Umbilical cord (tissue), 2 donors: ENCODE measurements around the gene CHAMP1. TPM values are rescaled to one million over a fixed set of nuclear protein-coding genes. Genes with fewer than 3 reads are reported as not detected.
"Not testable (repeated sequence)": the region's sequence is repeated elsewhere in the genome, so short reads cannot be mapped to it uniquely, and the experiment has no call there.

Source experiments
- DNase-seq: peaks from one replicate; pipeline ENCODE4 v3.0.0-alpha.2; 2015; ENCODE audit warnings: low spot score
- total RNA-seq: library from RNA; depleted of rRNA; stranded (reverse); fragments of >200 nt; gene quantifications from one replicate; pipeline ENCODE4 v1.2.3, GENCODE V29; 2014; ENCODE audit warnings: low replicate concordance; ENCODE audit not compliant: insufficient read depth

Gene CHAMP1
- total RNA-seq, 1 donor from 2014 or later: 16.9 TPM

GRCh38 chr13:114299604-114300305, 14.5 kb upstream of the CHAMP1 start:
- no peak for DNase-seq

GRCh38 chr13:114303700-114304327, 10.5 kb upstream of the CHAMP1 start:
- DNase-seq: no peak

- no peak for DNase-seq
Measured at GRCh38 chr13:114304346-114305034, 9.8 kb upstream of the CHAMP1 start.

- no peak for DNase-seq
Measured at GRCh38 chr13:114309086-114309485, 5.2 kb upstream of the CHAMP1 start.

GRCh38 chr13:114309806-114310410, 4.4 kb upstream of the CHAMP1 start:
- DNase-seq: no peak

GRCh38 chr13:114310956-114311355, 3.3 kb upstream of the CHAMP1 start:
- no peak for DNase-seq

- no peak for DNase-seq
Measured at GRCh38 chr13:114311387-114311786, 2.9 kb upstream of the CHAMP1 start.

- DNase-seq: no peak
Measured at GRCh38 chr13:114311908-114312307, 2.4 kb upstream of the CHAMP1 start.

- DNase-seq: peak; percentile 8
Measured at GRCh38 chr13:114313061-114313860, 1.0 kb upstream of the CHAMP1 start.

GRCh38 chr13:114315074-114315785, 927 bp downstream of the CHAMP1 start:
- DNase-seq: no peak

- no peak for DNase-seq
Measured at GRCh38 chr13:114318624-114319023, 4.3 kb downstream of the CHAMP1 start.

GRCh38 chr13:114319441-114319913, 5.2 kb downstream of the CHAMP1 start:
- no peak for DNase-seq

- DNase-seq: no peak
Measured at GRCh38 chr13:114320065-114320464, 5.8 kb downstream of the CHAMP1 start.

GRCh38 chr13:114321256-114321655, 7.0 kb downstream of the CHAMP1 start:
- no peak for DNase-seq

GRCh38 chr13:114323349-114323748, 9.0 kb downstream of the CHAMP1 start:
- no peak for DNase-seq

GRCh38 chr13:114324334-114324733, 10.0 kb downstream of the CHAMP1 start:
- no peak for DNase-seq

- DNase-seq: no peak
Measured at GRCh38 chr13:114325729-114326128, 11.4 kb downstream of the CHAMP1 start.

- no peak for DNase-seq
Measured at GRCh38 chr13:114328034-114328433, 13.7 kb downstream of the CHAMP1 start.

- DNase-seq: no peak
Measured at GRCh38 chr13:114328595-114328994, 14.3 kb downstream of the CHAMP1 start.

- DNase-seq: no peak
Measured at GRCh38 chr13:114330086-114330485, 15.8 kb downstream of the CHAMP1 start.

GRCh38 chr13:114333881-114334280, 19.6 kb downstream of the CHAMP1 start:
- DNase-seq: not testable (repeated sequence)
